ENCODE measurements around the gene LRCH1. TPM values are rescaled to one million over a fixed set of nuclear protein-coding genes. Genes with fewer than 3 reads are reported as not detected.

Gene LRCH1
- total RNA-seq, 4 donors from 2014 or later = 34.3 to 43.9 (median 40.3) TPM

GRCh38 chr13:46565808-46566750 is 13.1 kb downstream of the LRCH1 start:
- 60 to 62% methylated on average over 7 of the region's 7 CpGs for WGBS, 2 donors
- intact Hi-C loops (cut with DNase I; ENCODE audit: low total_unique reads) = no loop called here
- DNase-seq (ENCODE audit: low spot score in 2 of 2) = no peak
- H3K4me3 ChIP-seq (ENCODE audit: low read depth, poor library complexity, severe bottlenecking) = no peak overlapping the region
- TF ChIP-seq POLR2A (IDR thresholded peaks at IDR 0.05) (no peak), CTCF (IDR thresholded peaks at IDR 0.05) (no peak)

DNA sequence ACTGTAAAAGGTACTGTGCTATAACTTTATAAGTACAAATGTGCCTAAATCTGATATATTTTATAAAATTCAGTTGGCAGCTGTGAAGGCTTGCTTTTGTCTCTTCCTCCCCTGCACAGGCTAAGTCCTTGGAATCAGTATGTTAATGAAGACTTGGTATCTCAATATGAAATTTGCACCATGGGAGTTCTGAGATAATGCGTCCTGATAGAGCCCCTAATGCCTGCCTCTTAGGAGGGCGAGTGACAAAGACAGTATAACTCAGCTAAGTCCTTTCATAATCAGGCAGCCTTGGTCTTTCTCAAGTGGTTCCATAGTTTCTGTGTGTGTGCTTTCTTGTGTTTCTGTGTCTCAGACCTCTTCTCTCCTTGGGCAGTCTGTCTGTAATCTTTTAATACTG is 14.7 kb downstream of the LRCH1 start:
- DNase-seq (ENCODE audit: low spot score in 2 of 2) = no peak
- WGBS, 2 donors = 90 to 91% methylated on average over 2 of the region's 2 CpGs
- intact Hi-C loops (cut with DNase I; ENCODE audit: low total_unique reads) = no loop called here
- TF ChIP-seq POLR2A (IDR thresholded peaks at IDR 0.05) (no peak), CTCF (IDR thresholded peaks at IDR 0.05) (no peak)
- H3K4me3 ChIP-seq (ENCODE audit: low read depth, poor library complexity, severe bottlenecking) = no peak overlapping the region

GRCh38 chr13:46569456-46569855 is 16.5 kb downstream of the LRCH1 start:
- no peak overlapping the region for H3K4me3 ChIP-seq (ENCODE audit: low read depth, poor library complexity, severe bottlenecking)
- WGBS, 2 donors = 92 to 94% methylated on average over 7 of the region's 7 CpGs
- intact Hi-C loops (cut with DNase I; ENCODE audit: low total_unique reads) = no loop called here
- no peak for TF ChIP-seq CTCF (IDR thresholded peaks at IDR 0.05)
- TF ChIP-seq POLR2A (IDR thresholded peaks at IDR 0.05) = no peak
- no peak for DNase-seq (ENCODE audit: low spot score in 2 of 2)

- no peak overlapping the region for H3K4me3 ChIP-seq (ENCODE audit: low read depth, poor library complexity, severe bottlenecking)
- WGBS, 2 donors = 76 to 89% methylated on average over 4 of the region's 4 CpGs
- TF ChIP-seq POLR2A (IDR thresholded peaks at IDR 0.05) = no peak
- TF ChIP-seq CTCF (IDR thresholded peaks at IDR 0.05) = no peak
- no peak for DNase-seq (ENCODE audit: low spot score in 2 of 2)
- intact Hi-C loops (cut with DNase I; ENCODE audit: low total_unique reads) = no loop called here
These were observed 17.3 kb downstream of the LRCH1 start for GRCh38 chr13:46570273-46570672.

- intact Hi-C loops (cut with DNase I; ENCODE audit: low total_unique reads) = no loop called here
- 54 to 62% methylated on average over 11 of the region's 11 CpGs for WGBS, 2 donors
- no peak overlapping the region for H3K4me3 ChIP-seq (ENCODE audit: low read depth, poor library complexity, severe bottlenecking)
- TF ChIP-seq POLR2A (IDR thresholded peaks at IDR 0.05) = no peak
- TF ChIP-seq CTCF (IDR thresholded peaks at IDR 0.05) = no peak
- DNase-seq (ENCODE audit: low spot score in 2 of 2) = no peak
These were observed 18.4 kb downstream of the LRCH1 start for GRCh38 chr13:46571189-46571908.

All from lower leg skin (tissue), 4 donors.